NOMO-1 treated with dmso at 0.1 percent for 144 hours (cell line): Measurements from ENCODE around the gene CD81.

ENCODE experiments used
- DNase-seq: peaks from one replicate; lab custom pipeline; 2025; ENCODE audit not compliant: unreplicated experiment; lab: John Stamatoyannopoulos, UW

Gene CD81

GRCh38 chr11:2388431-2389376 is 11.6 kb downstream of the CD81 start:
- no peak for DNase-seq

GRCh38 chr11:2389377-2390026 is 12.4 kb downstream of the CD81 start:
- DNase-seq = no peak

GRCh38 chr11:2390091-2390724 is 13.1 kb downstream of the CD81 start:
- no peak for DNase-seq

GRCh38 chr11:2390725-2391151 is 13.6 kb downstream of the CD81 start:
- DNase-seq = no peak

GRCh38 chr11:2391181-2391975 is 14.3 kb downstream of the CD81 start:
- DNase-seq = no peak

GRCh38 chr11:2392241-2392959 is 15.3 kb downstream of the CD81 start:
- DNase-seq = no peak

- no peak for DNase-seq
Measured at GRCh38 chr11:2393111-2393868, 16.2 kb downstream of the CD81 start.

GRCh38 chr11:2393941-2394817 is 17.1 kb downstream of the CD81 start:
- no peak for DNase-seq

- DNase-seq = no peak
Measured at GRCh38 chr11:2394818-2395105, 17.7 kb downstream of the CD81 start.

GRCh38 chr11:2395211-2395730 is 18.2 kb downstream of the CD81 start:
- no peak for DNase-seq

GRCh38 chr11:2395856-2396255 is 18.7 kb downstream of the CD81 start:
- DNase-seq = no peak

GRCh38 chr11:2396471-2396870 is 19.4 kb downstream of the CD81 start:
- DNase-seq = no peak

- no peak for DNase-seq
Measured at GRCh38 chr11:2397005-2397404, 19.9 kb downstream of the CD81 start.

GRCh38 chr11:2398664-2399355 is 21.7 kb downstream of the CD81 start:
- DNase-seq = no peak

GRCh38 chr11:2399488-2400068 is 22.5 kb downstream of the CD81 start:
- DNase-seq = no peak

- peak; percentile 100 for DNase-seq
Measured at GRCh38 chr11:2400069-2400761, 23.1 kb downstream of the CD81 start, which contains the start of gene TSSC4. Gene TSSC4, plus strand, starts transcription at chr11:2400750. Its CDS starts 1,884 bp downstream, at chr11:2402634.
